ENCODE results near the gene ZNF280B.
"Not testable (repeated sequence)": the region's sequence is repeated elsewhere in the genome, so short reads cannot be mapped to it uniquely, and the experiment has no call there.

The ZNF280B gene

GRCh38 chr22:22480940-22481339 lies 27.6 kb downstream of the ZNF280B start:
- Histone ChIP-seq H3K9me3 (no peaks in the 10 kb centered on the region), H3K4me3 (no peak overlapping the region), H3K27me3 (no peaks in the 10 kb centered on the region), H4K20me1 (no peaks in the 10 kb centered on the region), H3K4me1 (peaks cover 31% of the 10 kb centered on the region), H3K9ac (no peak overlapping the region), H3K36me3 (peaks cover 8% of the 10 kb centered on the region; the same call in 1 of the 2 replicates), H3K4me2 (no peak overlapping the region), H3K27ac (no peak overlapping the region)
- TF ChIP-seq Cebpa-rat (IDR thresholded peaks at IDR 0.05): no peak

DNA sequence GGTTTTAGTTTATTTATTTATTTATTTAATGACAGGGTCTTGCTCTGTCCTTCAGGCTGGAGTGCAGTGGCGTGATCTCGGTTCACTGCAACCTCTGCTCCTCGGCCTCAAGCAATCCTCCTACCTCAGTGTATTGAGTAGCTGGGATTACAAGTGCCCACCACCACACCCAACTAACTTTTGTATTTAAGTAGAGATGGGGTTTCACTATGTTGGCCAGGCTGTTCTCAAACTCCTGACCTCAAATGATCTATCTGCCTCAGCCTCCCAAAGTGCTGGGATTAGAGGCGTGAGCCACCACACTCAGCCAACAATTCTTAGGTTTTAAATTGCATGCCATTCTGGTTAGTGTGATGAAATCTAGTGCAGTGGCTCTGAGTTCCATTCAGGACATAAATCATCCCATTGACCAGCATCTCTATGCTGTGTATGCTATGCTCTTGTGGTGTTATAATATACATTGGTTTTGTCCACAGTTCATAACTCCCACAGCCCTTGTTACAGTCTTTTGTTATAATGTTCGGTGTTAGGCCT lies 28.5 kb downstream of the ZNF280B start:
- peaks cover 31% of the 10 kb centered on the region for H3K4me1 ChIP-seq
- H3K27me3 ChIP-seq: no peaks in the 10 kb centered on the region
- no peak overlapping the region for H3K4me3 ChIP-seq
- peaks cover 5% of the 10 kb centered on the region; the same call in 1 of the 2 replicates for H3K36me3 ChIP-seq
- H3K9me3 ChIP-seq: no peaks in the 10 kb centered on the region
- H3K4me2 ChIP-seq: peak overlapping the region; percentile 15
- no peak for TF ChIP-seq Cebpa-rat (IDR thresholded peaks at IDR 0.05)
- no peaks in the 10 kb centered on the region for H4K20me1 ChIP-seq
- H3K27ac ChIP-seq: no peak overlapping the region
- no peak overlapping the region for H3K9ac ChIP-seq

DNA sequence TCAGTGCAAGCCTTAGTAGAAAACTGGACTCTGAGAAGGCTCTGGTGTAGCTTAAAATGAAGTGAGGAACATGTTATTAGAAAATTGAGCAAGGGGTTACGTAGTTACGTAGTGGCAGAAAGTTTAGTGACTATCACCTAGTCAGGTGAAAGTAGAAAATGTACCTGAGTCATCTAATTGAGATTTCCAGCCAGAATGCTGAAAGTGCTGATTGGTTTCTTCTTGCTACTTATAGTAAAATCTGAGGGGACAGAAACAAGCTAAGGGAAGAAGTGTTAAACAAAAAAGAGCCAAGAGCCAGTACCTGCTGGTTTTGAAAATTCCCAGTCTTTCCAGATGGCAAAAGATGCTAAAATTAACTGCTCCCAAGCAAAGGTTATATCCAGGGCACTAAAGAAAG lies 29.4 kb downstream of the ZNF280B start:
- H3K4me2 ChIP-seq: 0 out of 2 replicates have a peak overlapping the region, but pooled peaks have one; percentile 15
- H3K27me3 ChIP-seq: no peaks in the 10 kb centered on the region
- TF ChIP-seq Cebpa-rat (IDR thresholded peaks at IDR 0.05): no peak
- H3K4me1 ChIP-seq: peaks cover 31% of the 10 kb centered on the region
- no peak overlapping the region for H3K9ac ChIP-seq
- no peak overlapping the region for H3K27ac ChIP-seq
- no peaks in the 10 kb centered on the region for H3K9me3 ChIP-seq
- H3K36me3 ChIP-seq: no peaks in the 10 kb centered on the region
- H3K4me3 ChIP-seq: no peak overlapping the region
- H4K20me1 ChIP-seq: no peaks in the 10 kb centered on the region

GRCh38 chr22:22478470-22478869 lies 30.1 kb downstream of the ZNF280B start:
- Histone ChIP-seq H3K4me1 (peaks cover 31% of the 10 kb centered on the region), H3K4me3 (no peak overlapping the region), H3K27me3 (no peaks in the 10 kb centered on the region), H3K9me3 (no peaks in the 10 kb centered on the region), H3K27ac (no peak overlapping the region), H3K9ac (no peak overlapping the region), H4K20me1 (no peaks in the 10 kb centered on the region), H3K4me2 (no peak overlapping the region), H3K36me3 (no peaks in the 10 kb centered on the region)
- TF ChIP-seq Cebpa-rat (IDR thresholded peaks at IDR 0.05): no peak

DNA sequence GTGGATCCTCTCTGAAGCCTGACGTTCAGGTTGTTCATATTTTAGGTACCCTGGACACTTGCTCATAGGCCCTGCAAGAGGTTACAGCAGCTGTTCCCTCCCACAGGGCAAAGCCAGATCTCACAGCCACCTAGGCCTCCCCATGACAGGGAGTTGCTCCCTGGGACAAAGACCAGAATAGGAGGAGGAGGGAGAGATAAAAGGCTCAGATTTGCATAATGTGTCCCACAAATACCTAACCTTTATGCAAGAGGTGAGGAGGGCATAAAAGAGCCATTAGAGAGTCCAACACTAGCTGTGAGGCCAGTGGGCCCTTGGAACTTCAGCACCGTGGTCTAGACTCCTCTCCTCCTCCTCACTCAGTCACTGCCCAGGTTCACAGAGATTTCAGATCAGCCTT lies 33.8 kb downstream of the ZNF280B start:
- no peak for TF ChIP-seq Cebpa-rat (IDR thresholded peaks at IDR 0.05)
- Histone ChIP-seq H3K4me1 (peaks cover 10% of the 10 kb centered on the region), H3K4me3 (no peak overlapping the region), H3K36me3 (no peaks in the 10 kb centered on the region), H3K27me3 (no peaks in the 10 kb centered on the region), H3K27ac (no peak overlapping the region), H3K9me3 (peaks cover 11% of the 10 kb centered on the region), H3K4me2 (no peak overlapping the region), H4K20me1 (no peaks in the 10 kb centered on the region), H3K9ac (no peak overlapping the region)

- not testable (repeated sequence) for H3K9ac ChIP-seq, H3K27ac ChIP-seq, H3K27me3 ChIP-seq, H4K20me1 ChIP-seq, H3K36me3 ChIP-seq, H3K4me3 ChIP-seq, H3K4me1 ChIP-seq, H3K4me2 ChIP-seq
- peaks cover 42% of the 10 kb centered on the region for H3K9me3 ChIP-seq
Measured at GRCh38 chr22:22471104-22471503, 37.4 kb downstream of the ZNF280B start.

DNA sequence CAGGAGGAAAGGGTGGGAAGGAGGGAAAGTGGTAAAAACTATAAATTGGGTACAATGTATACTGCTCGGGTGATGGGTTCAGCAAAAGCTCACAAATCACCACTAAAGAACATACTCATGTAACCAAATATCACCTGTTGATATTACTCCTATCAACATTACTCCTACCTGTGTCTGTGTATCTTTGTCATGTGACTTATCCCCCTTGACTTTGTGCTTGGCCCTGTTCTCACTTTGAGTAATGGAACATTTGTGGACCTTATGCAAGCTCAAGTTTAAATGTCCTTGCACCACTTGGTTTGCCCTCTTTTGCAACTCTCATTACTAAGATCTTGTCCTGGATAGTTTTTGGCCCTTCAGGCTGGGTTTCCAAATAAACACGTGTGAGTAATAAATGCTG lies 39.0 kb downstream of the ZNF280B start:
- Histone ChIP-seq H3K27me3 (no peaks in the 10 kb centered on the region), H3K4me1 (no peaks in the 10 kb centered on the region), H3K27ac (no peak overlapping the region), H3K9me3 (peaks cover 42% of the 10 kb centered on the region), H4K20me1 (no peaks in the 10 kb centered on the region), H3K36me3 (peaks cover 3% of the 10 kb centered on the region; the same call in 1 of the 2 replicates), H3K4me2 (no peak overlapping the region), H3K4me3 (no peak overlapping the region), H3K9ac (no peak overlapping the region)
- no peak for TF ChIP-seq Cebpa-rat (IDR thresholded peaks at IDR 0.05)

DNA sequence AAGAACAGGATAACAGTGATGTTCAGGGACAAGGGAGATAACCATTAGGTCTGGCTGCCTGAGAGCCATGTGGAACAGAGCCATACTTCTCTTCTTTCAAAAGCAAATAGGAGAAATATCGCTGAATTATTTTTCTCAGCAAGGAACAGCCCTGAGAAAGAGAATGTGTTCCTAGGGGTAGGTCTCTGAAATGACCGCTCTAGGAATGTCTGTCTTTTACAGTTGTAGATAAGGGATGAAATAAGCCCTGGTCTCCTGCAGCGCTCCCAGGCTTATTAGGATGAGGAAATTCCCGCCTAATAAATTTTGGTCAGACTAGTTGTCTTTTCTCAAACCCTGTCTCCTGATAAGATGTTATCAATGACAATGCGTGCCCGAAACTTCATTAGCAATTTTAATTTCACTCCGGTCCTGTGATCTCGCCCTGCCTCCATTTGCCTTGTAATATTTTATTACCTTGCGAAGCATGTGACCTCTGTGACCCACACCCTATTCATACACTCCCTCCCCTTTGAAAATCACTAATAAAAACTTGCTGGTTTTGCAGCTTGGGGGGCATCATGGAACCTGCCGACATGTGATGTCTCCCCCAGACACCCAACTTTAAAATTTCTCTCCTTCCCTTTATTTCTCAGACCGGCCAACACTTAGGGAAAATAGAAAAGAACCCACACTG lies 39.6 kb downstream of the ZNF280B start:
- not testable (repeated sequence) for H3K4me2 ChIP-seq, H3K27me3 ChIP-seq, H3K4me1 ChIP-seq, H3K9ac ChIP-seq, H3K36me3 ChIP-seq, H3K4me3 ChIP-seq, H3K27ac ChIP-seq, H4K20me1 ChIP-seq
- H3K9me3 ChIP-seq: peaks cover 42% of the 10 kb centered on the region

GRCh38 chr22:22467112-22467511 lies 41.4 kb downstream of the ZNF280B start:
- Histone ChIP-seq H3K27me3 (no peaks in the 10 kb centered on the region), H3K4me3 (no peak overlapping the region), H4K20me1 (no peaks in the 10 kb centered on the region), H3K9me3 (peaks cover 40% of the 10 kb centered on the region), H3K4me1 (peaks cover 19% of the 10 kb centered on the region), H3K27ac (no peak overlapping the region), H3K4me2 (no peak overlapping the region), H3K9ac (no peak overlapping the region), H3K36me3 (peaks cover 3% of the 10 kb centered on the region; the same call in 1 of the 2 replicates)
- no peak for TF ChIP-seq Cebpa-rat (IDR thresholded peaks at IDR 0.05)

DNA sequence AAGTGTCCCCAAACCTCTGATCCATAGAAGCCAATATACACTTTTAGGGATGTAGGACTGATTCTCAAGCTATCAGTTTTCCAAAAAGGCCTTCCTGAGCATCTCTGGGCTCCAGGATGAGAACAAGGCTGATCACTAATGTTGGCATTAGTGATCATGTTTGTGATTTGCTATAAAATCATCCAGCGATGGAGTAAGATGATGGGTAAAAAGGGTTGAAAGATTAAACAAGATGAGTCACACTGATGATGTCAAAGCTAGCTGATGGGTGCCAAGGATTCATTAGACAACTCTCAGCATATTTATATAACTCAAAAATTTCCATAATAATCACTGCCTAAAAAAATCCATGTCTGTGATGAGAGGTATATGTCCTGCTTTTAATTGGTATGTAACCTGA lies 42.8 kb downstream of the ZNF280B start:
- H3K27ac ChIP-seq: no peak overlapping the region
- peaks cover 20% of the 10 kb centered on the region for H3K4me1 ChIP-seq
- H4K20me1 ChIP-seq: no peaks in the 10 kb centered on the region
- no peak overlapping the region for H3K4me2 ChIP-seq
- peaks cover 3% of the 10 kb centered on the region; the same call in 1 of the 2 replicates for H3K36me3 ChIP-seq
- TF ChIP-seq Cebpa-rat (IDR thresholded peaks at IDR 0.05): no peak
- H3K4me3 ChIP-seq: no peak overlapping the region
- no peaks in the 10 kb centered on the region for H3K27me3 ChIP-seq
- H3K9me3 ChIP-seq: peaks cover 39% of the 10 kb centered on the region
- H3K9ac ChIP-seq: no peak overlapping the region
